ENCODE results near the gene CUL5. TPM values are rescaled to one million over a fixed set of nuclear protein-coding genes. Genes with fewer than 3 reads are reported as not detected.
A peak's percentile ranks its signal among the peaks of the same experiment; 100 is the strongest.

Gene CUL5
- total and polyA plus RNA-seq, 2 donors: 12.3 to 28.6 TPM

- no peak for DNase-seq (ENCODE audit: low read depth in 6 of 9, low spot score in 9 of 9)
- H3K36me3 ChIP-seq (ENCODE audit: control insufficient read depth in 2 of 2, insufficient read depth in 2 of 2, low read length in 1 of 2): peaks cover 25 to 54% of the 10 kb centered on the region in 2 donors
- H3K27me3 ChIP-seq (ENCODE audit: control insufficient read depth in 2 of 2, insufficient read depth in 1 of 2, low read length in 1 of 2): no peaks in the 10 kb centered on the region
- WGBS: 100% methylated on average over 1 of the region's 1 CpG
- no peak overlapping the region for H3K27ac ChIP-seq (ENCODE audit: low read depth in 1 of 2, low read length in 1 of 2)
- H3K4me3 ChIP-seq (ENCODE audit: low read length in 2 of 2): no peak overlapping the region
- H3K4me1 ChIP-seq (ENCODE audit: control insufficient read depth in 2 of 2, insufficient read depth in 2 of 2, low read length in 2 of 2): no peaks in the 10 kb centered on the region
- H3K9me3 ChIP-seq (ENCODE audit: control insufficient read depth in 2 of 2, insufficient read depth in 1 of 2, low read length in 1 of 2): no peaks in the 10 kb centered on the region
These were observed 25.3 kb downstream of the CUL5 start for GRCh38 chr11:108034034-108034433.

GRCh38 chr11:108034952-108035351, 26.3 kb downstream of the CUL5 start:
- no peak for DNase-seq (ENCODE audit: low read depth in 6 of 9, low spot score in 9 of 9)
- Histone ChIP-seq H3K27me3 (ENCODE audit: control insufficient read depth in 2 of 2, insufficient read depth in 1 of 2, low read length in 1 of 2) (no peaks in the 10 kb centered on the region), H3K4me3 (ENCODE audit: low read length in 2 of 2) (no peak overlapping the region), H3K36me3 (ENCODE audit: control insufficient read depth in 2 of 2, insufficient read depth in 2 of 2, low read length in 1 of 2) (peaks cover 27 to 54% of the 10 kb centered on the region in 2 donors), H3K27ac (ENCODE audit: low read depth in 1 of 2, low read length in 1 of 2) (no peak overlapping the region), H3K9me3 (ENCODE audit: control insufficient read depth in 2 of 2, insufficient read depth in 1 of 2, low read length in 1 of 2) (no peaks in the 10 kb centered on the region), H3K4me1 (ENCODE audit: control insufficient read depth in 2 of 2, insufficient read depth in 2 of 2, low read length in 2 of 2) (no peaks in the 10 kb centered on the region)
- 100% methylated on average over 1 of the region's 1 CpG for WGBS

- H3K4me1 ChIP-seq (ENCODE audit: control insufficient read depth in 2 of 2, insufficient read depth in 2 of 2, low read length in 2 of 2): no peaks in the 10 kb centered on the region
- 92% methylated on average over 4 of the region's 4 CpGs for WGBS
- no peak overlapping the region for H3K4me3 ChIP-seq (ENCODE audit: low read length in 2 of 2)
- H3K27me3 ChIP-seq (ENCODE audit: control insufficient read depth in 2 of 2, insufficient read depth in 1 of 2, low read length in 1 of 2): no peaks in the 10 kb centered on the region
- peaks cover 31 to 54% of the 10 kb centered on the region in 2 donors for H3K36me3 ChIP-seq (ENCODE audit: control insufficient read depth in 2 of 2, insufficient read depth in 2 of 2, low read length in 1 of 2)
- no peaks in the 10 kb centered on the region for H3K9me3 ChIP-seq (ENCODE audit: control insufficient read depth in 2 of 2, insufficient read depth in 1 of 2, low read length in 1 of 2)
- DNase-seq (ENCODE audit: low read depth in 6 of 9, low spot score in 9 of 9): no peak
- H3K27ac ChIP-seq (ENCODE audit: low read depth in 1 of 2, low read length in 1 of 2): no peak overlapping the region
These were observed 27.0 kb downstream of the CUL5 start for GRCh38 chr11:108035690-108036089.

- peaks cover 39 to 46% of the 10 kb centered on the region in 2 donors for H3K36me3 ChIP-seq (ENCODE audit: control insufficient read depth in 2 of 2, insufficient read depth in 2 of 2, low read length in 1 of 2)
- no peaks in the 10 kb centered on the region for H3K4me1 ChIP-seq (ENCODE audit: control insufficient read depth in 2 of 2, insufficient read depth in 2 of 2, low read length in 2 of 2)
- no peak overlapping the region for H3K27ac ChIP-seq (ENCODE audit: low read depth in 1 of 2, low read length in 1 of 2)
- DNase-seq (ENCODE audit: low read depth in 6 of 9, low spot score in 9 of 9): no peak
- no peaks in the 10 kb centered on the region for H3K9me3 ChIP-seq (ENCODE audit: control insufficient read depth in 2 of 2, insufficient read depth in 1 of 2, low read length in 1 of 2)
- 98% methylated on average over 2 of the region's 2 CpGs for WGBS
- no peaks in the 10 kb centered on the region for H3K27me3 ChIP-seq (ENCODE audit: control insufficient read depth in 2 of 2, insufficient read depth in 1 of 2, low read length in 1 of 2)
- H3K4me3 ChIP-seq (ENCODE audit: low read length in 2 of 2): no peak overlapping the region
These were observed 28.5 kb downstream of the CUL5 start for GRCh38 chr11:108037211-108037610.

- no peaks in the 10 kb centered on the region for H3K27me3 ChIP-seq (ENCODE audit: control insufficient read depth in 2 of 2, insufficient read depth in 1 of 2, low read length in 1 of 2)
- H3K27ac ChIP-seq (ENCODE audit: low read depth in 1 of 2, low read length in 1 of 2): no peak overlapping the region
- DNase-seq (ENCODE audit: low read depth in 6 of 9, low spot score in 9 of 9): no peak
- 96% methylated on average over 6 of the region's 6 CpGs for WGBS
- H3K4me1 ChIP-seq (ENCODE audit: control insufficient read depth in 2 of 2, insufficient read depth in 2 of 2, low read length in 2 of 2): no peaks in the 10 kb centered on the region
- H3K9me3 ChIP-seq (ENCODE audit: control insufficient read depth in 2 of 2, insufficient read depth in 1 of 2, low read length in 1 of 2): no peaks in the 10 kb centered on the region
- H3K4me3 ChIP-seq (ENCODE audit: low read length in 2 of 2): no peak overlapping the region
- H3K36me3 ChIP-seq (ENCODE audit: control insufficient read depth in 2 of 2, insufficient read depth in 2 of 2, low read length in 1 of 2): peaks cover 40 to 46% of the 10 kb centered on the region in 2 donors
These were observed 28.9 kb downstream of the CUL5 start for GRCh38 chr11:108037636-108038035.

- Histone ChIP-seq H3K27ac (ENCODE audit: low read depth in 1 of 2, low read length in 1 of 2) (no peak overlapping the region), H3K9me3 (ENCODE audit: control insufficient read depth in 2 of 2, insufficient read depth in 1 of 2, low read length in 1 of 2) (no peaks in the 10 kb centered on the region), H3K27me3 (ENCODE audit: control insufficient read depth in 2 of 2, insufficient read depth in 1 of 2, low read length in 1 of 2) (no peaks in the 10 kb centered on the region), H3K4me3 (ENCODE audit: low read length in 2 of 2) (no peak overlapping the region), H3K36me3 (ENCODE audit: control insufficient read depth in 2 of 2, insufficient read depth in 2 of 2, low read length in 1 of 2) (peaks cover 10 to 45% of the 10 kb centered on the region in 2 donors), H3K4me1 (ENCODE audit: control insufficient read depth in 2 of 2, insufficient read depth in 2 of 2, low read length in 2 of 2) (no peaks in the 10 kb centered on the region)
- 89% methylated on average over 1 of the region's 1 CpG for whole genome bisulfite sequencing
- no peak for DNase-seq (ENCODE audit: low read depth in 6 of 9, low spot score in 9 of 9)
These were observed 39.6 kb downstream of the CUL5 start for GRCh38 chr11:108048269-108048668.

- H3K36me3 ChIP-seq (ENCODE audit: control insufficient read depth in 2 of 2, insufficient read depth in 2 of 2, low read length in 1 of 2): peaks cover 24 to 44% of the 10 kb centered on the region in 2 donors
- WGBS: 98% methylated on average over 2 of the region's 2 CpGs
- H3K9me3 ChIP-seq (ENCODE audit: control insufficient read depth in 2 of 2, insufficient read depth in 1 of 2, low read length in 1 of 2): no peaks in the 10 kb centered on the region
These were observed 53.6 kb downstream of the CUL5 start for GRCh38 chr11:108062336-108062735.

GRCh38 chr11:108063410-108063809, 54.7 kb downstream of the CUL5 start:
- no peaks in the 10 kb centered on the region for H3K27me3 ChIP-seq (ENCODE audit: control insufficient read depth in 2 of 2, insufficient read depth in 1 of 2, low read length in 1 of 2)
- no peak overlapping the region for H3K4me3 ChIP-seq (ENCODE audit: low read length in 2 of 2)
- H3K36me3 ChIP-seq (ENCODE audit: control insufficient read depth in 2 of 2, insufficient read depth in 2 of 2, low read length in 1 of 2): peaks cover 23 to 44% of the 10 kb centered on the region in 2 donors
- DNase-seq (ENCODE audit: low read depth in 6 of 9, low spot score in 9 of 9): no peak
- no peak overlapping the region for H3K27ac ChIP-seq (ENCODE audit: low read depth in 1 of 2, low read length in 1 of 2)
- no peaks in the 10 kb centered on the region for H3K9me3 ChIP-seq (ENCODE audit: control insufficient read depth in 2 of 2, insufficient read depth in 1 of 2, low read length in 1 of 2)
- H3K4me1 ChIP-seq (ENCODE audit: control insufficient read depth in 2 of 2, insufficient read depth in 2 of 2, low read length in 2 of 2): no peaks in the 10 kb centered on the region
- 100% methylated on average over 2 of the region's 2 CpGs for WGBS

More at GRCh38 chr11:108062336-108062735, 53.6 kb downstream of the CUL5 start:
- Histone ChIP-seq H3K27me3 (ENCODE audit: control insufficient read depth in 2 of 2, insufficient read depth in 1 of 2, low read length in 1 of 2) (no peaks in the 10 kb centered on the region), H3K27ac (ENCODE audit: low read depth in 1 of 2, low read length in 1 of 2) (no peak overlapping the region), H3K4me3 (ENCODE audit: low read length in 2 of 2) (no peak overlapping the region), H3K4me1 (ENCODE audit: control insufficient read depth in 2 of 2, insufficient read depth in 2 of 2, low read length in 2 of 2) (no peaks in the 10 kb centered on the region)
- DNase-seq (ENCODE audit: low read depth in 6 of 9, low spot score in 9 of 9): no peak

GRCh38 chr11:108069947-108070346, 61.2 kb downstream of the CUL5 start:
- no peaks in the 10 kb centered on the region for H3K9me3 ChIP-seq (ENCODE audit: control insufficient read depth in 2 of 2, insufficient read depth in 1 of 2, low read length in 1 of 2)
- DNase-seq (ENCODE audit: low read depth in 6 of 9, low spot score in 9 of 9): peak in 8 of 9 donors; percentile 10 to 60 (median 26)
- H3K4me1 ChIP-seq (ENCODE audit: control insufficient read depth in 2 of 2, insufficient read depth in 2 of 2, low read length in 2 of 2): no peaks in the 10 kb centered on the region
- peak overlapping the region in 1 of 2 donors; percentile 34 for H3K27ac ChIP-seq (ENCODE audit: low read depth in 1 of 2, low read length in 1 of 2)
- no peak overlapping the region for H3K4me3 ChIP-seq (ENCODE audit: low read length in 2 of 2)
- H3K27me3 ChIP-seq (ENCODE audit: control insufficient read depth in 2 of 2, insufficient read depth in 1 of 2, low read length in 1 of 2): no peaks in the 10 kb centered on the region
- H3K36me3 ChIP-seq (ENCODE audit: control insufficient read depth in 2 of 2, insufficient read depth in 2 of 2, low read length in 1 of 2): peaks cover 17 to 32% of the 10 kb centered on the region in 2 donors

GRCh38 chr11:108084811-108085210, 76.1 kb downstream of the CUL5 start:
- H3K27me3 ChIP-seq (ENCODE audit: control insufficient read depth in 2 of 2, insufficient read depth in 1 of 2, low read length in 1 of 2): no peaks in the 10 kb centered on the region
- H3K36me3 ChIP-seq (ENCODE audit: control insufficient read depth in 2 of 2, insufficient read depth in 2 of 2, low read length in 1 of 2): peaks cover 20 to 28% of the 10 kb centered on the region in 2 donors
- no peak for DNase-seq (ENCODE audit: low read depth in 6 of 9, low spot score in 9 of 9)
- H3K27ac ChIP-seq (ENCODE audit: low read depth in 1 of 2, low read length in 1 of 2): no peak overlapping the region
- H3K4me3 ChIP-seq (ENCODE audit: low read length in 2 of 2): no peak overlapping the region
- H3K4me1 ChIP-seq (ENCODE audit: control insufficient read depth in 2 of 2, insufficient read depth in 2 of 2, low read length in 2 of 2): no peaks in the 10 kb centered on the region
- WGBS: 95% methylated on average over 1 of the region's 1 CpG
- no peaks in the 10 kb centered on the region for H3K9me3 ChIP-seq (ENCODE audit: control insufficient read depth in 2 of 2, insufficient read depth in 1 of 2, low read length in 1 of 2)
